A673 (cell line): Measurements from ENCODE around the gene GALNT10. TPM values are rescaled to one million over a fixed set of nuclear protein-coding genes. Genes with fewer than 3 reads are reported as not detected.

ENCODE experiments used
- BruUV-seq: library from RNA; stranded (reverse); fragments of 400-500 nt; replicated peaks from 2 replicates; lab custom pipeline; 2021; lab: Mats Ljungman, UMichigan
- CTCF ChIA-PET: fragments of 300-600 bp; sonication (Branson Sonifier 250); formaldehyde crosslinking; loops from one replicate; lab custom pipeline; 2022; ENCODE audit warnings: antibody characterized with exemption; lab: Charles Lee
- POLR2A ChIA-PET: fragments of 300-600 bp; sonication (Branson Sonifier 250); formaldehyde crosslinking; loops from one replicate; lab custom pipeline; 2022; ENCODE audit warnings: antibody characterized with exemption; ENCODE audit not compliant: low non-redundant PET; lab: Charles Lee
- DNase-seq: peaks from one replicate; pipeline ENCODE4 v3.0.0-alpha.2; 2015; ENCODE audit warnings: low spot score
- H3K27ac ChIP-seq: fragments of 200-600 bp; sonication (generic); 2 replicates; pipeline ENCODE4 v1.5.1; 2016; ENCODE audit warnings: mixed run types, low read depth, mild to moderate bottlenecking, mixed read lengths, antibody characterized with exemption, low read length; ENCODE audit not compliant: poor library complexity, severe bottlenecking
- H3K27me3 ChIP-seq: fragments of 200-600 bp; sonication (generic); replicated peaks from 2 replicates; pipeline ENCODE4 v1.6.1; 2017; ENCODE audit warnings: mixed run types, low read depth, mild to moderate bottlenecking, mixed read lengths, antibody characterized with exemption, low read length; ENCODE audit not compliant: insufficient read depth, poor library complexity
- H3K36me3 ChIP-seq: fragments of 200-600 bp; sonication (generic); 2 replicates; pipeline ENCODE4 v1.6.1; 2016; ENCODE audit warnings: mixed run types, mild to moderate bottlenecking, mixed read lengths, antibody characterized with exemption, low read length; ENCODE audit not compliant: insufficient read depth, poor library complexity, severe bottlenecking
- H3K4me1 ChIP-seq: fragments of 200-600 bp; sonication (generic); 2 replicates; pipeline ENCODE4 v1.6.1; 2017; ENCODE audit warnings: mixed run types, mild to moderate bottlenecking, mixed read lengths, antibody characterized with exemption, low read length; ENCODE audit not compliant: insufficient read depth, poor library complexity, severe bottlenecking
- H3K4me3 ChIP-seq: fragments of 200-600 bp; sonication (generic); 2 replicates; pipeline ENCODE4 v1.5.1; 2016; ENCODE audit warnings: low read depth, mixed run types, mild to moderate bottlenecking, mixed read lengths, low read length; ENCODE audit not compliant: poor library complexity, severe bottlenecking
- H3K9me3 ChIP-seq: fragments of 200-600 bp; sonication (generic); 2 replicates; pipeline ENCODE4 v1.6.1; 2016; ENCODE audit warnings: mixed run types, low read depth, mild to moderate bottlenecking, mixed read lengths, antibody characterized with exemption, low read length; ENCODE audit not compliant: poor library complexity, severe bottlenecking
- CTCF ChIP-seq: fragments of 300-800, 200-600 bp; sonication (generic); conservative IDR thresholded peaks from 2 replicates; pipeline ENCODE4 v1.5.1; 2017; ENCODE audit warnings: low read depth, mild to moderate bottlenecking, antibody characterized with exemption, low read length, moderate library complexity, mixed read lengths
- EZH2 ChIP-seq: fragments of 200-600 bp; sonication (generic); IDR thresholded peaks from 2 replicates; pipeline ENCODE4 v1.6.1; 2017; ENCODE audit warnings: borderline replicate concordance, low read depth, mild to moderate bottlenecking, mixed read lengths, antibody characterized with exemption, low read length; ENCODE audit not compliant: poor library complexity, severe bottlenecking
- intact Hi-C: fragments of 100-400 bp; cut with micrococcal nuclease; formaldehyde crosslinking; loops from one replicate; pipeline ENCODE4 v1.10.0; 2022; ENCODE audit not compliant: unreplicated experiment
- total RNA-seq: library from RNA; stranded (reverse); gene quantifications from 2 replicates; pipeline ENCODE4 v1.2.3, GENCODE V29; 2021

Gene GALNT10
- total RNA-seq, 1 experiment from 2014 or later, result 17.9 TPM

- no peaks in the 10 kb centered on the region for H3K36me3 ChIP-seq
- CTCF ChIA-PET, result no interaction called here
- DNase-seq, result no peak
- H3K9me3 ChIP-seq, result no peaks in the 10 kb centered on the region
- H3K27me3 ChIP-seq, result no peaks in the 10 kb centered on the region
- no peaks in the 10 kb centered on the region for H3K4me1 ChIP-seq
- H3K27ac ChIP-seq, result no peak overlapping the region
- BruUV-seq, result no TSS peak
- H3K4me3 ChIP-seq, result no peak overlapping the region
- POLR2A ChIA-PET, result no interaction called here
- intact Hi-C loops, result no loop called here
- TF ChIP-seq CTCF (no peak), EZH2 (no peak)
These were observed 218.3 kb downstream of the GALNT10 start for GRCh38 chr5:154408811-154409210.

- Histone ChIP-seq H3K36me3 (no peaks in the 10 kb centered on the region), H3K9me3 (no peaks in the 10 kb centered on the region), H3K27ac (no peak overlapping the region), H3K4me3 (no peak overlapping the region), H3K27me3 (no peaks in the 10 kb centered on the region), H3K4me1 (no peaks in the 10 kb centered on the region)
- intact Hi-C loops, result no loop called here
- DNase-seq, result no peak
- CTCF ChIA-PET, result no interaction called here
- no TSS peak for BruUV-seq
- POLR2A ChIA-PET, result no interaction called here
- no peak for TF ChIP-seq EZH2
- no peak for TF ChIP-seq CTCF
These were observed 218.8 kb downstream of the GALNT10 start for GRCh38 chr5:154409230-154409840.

- DNase-seq, result no peak
- no peak overlapping the region for H3K27ac ChIP-seq
- POLR2A ChIA-PET, result no interaction called here
- intact Hi-C loops, result no loop called here
- TF ChIP-seq CTCF (no peak), EZH2 (no peak)
- no peaks in the 10 kb centered on the region for H3K27me3 ChIP-seq
- CTCF ChIA-PET, result no interaction called here
- H3K36me3 ChIP-seq, result no peaks in the 10 kb centered on the region
- no peak overlapping the region for H3K4me3 ChIP-seq
- H3K9me3 ChIP-seq, result no peaks in the 10 kb centered on the region
- H3K4me1 ChIP-seq, result no peaks in the 10 kb centered on the region
- no TSS peak for BruUV-seq
These were observed 219.5 kb downstream of the GALNT10 start for GRCh38 chr5:154410008-154410407.
